GM12801 (cell line): ENCODE measurements around the gene MDN1.

ENCODE experiments used
- CTCF ChIP-seq: IDR thresholded peaks from one replicate; pipeline ENCODE4 v1.5.1; 2011; ENCODE audit warnings: control low read depth; ENCODE audit not compliant: insufficient read length; ENCODE audit errors: extremely low read depth

MDN1 gene

GRCh38 chr6:89853068-89853467 lies 33.5 kb upstream of the MDN1 start:
- no peak for TF ChIP-seq CTCF

- TF ChIP-seq CTCF: no peak
These were observed 23.5 kb upstream of the MDN1 start for GRCh38 chr6:89843070-89843469.

- no peak for TF ChIP-seq CTCF
These were observed 22.6 kb upstream of the MDN1 start for GRCh38 chr6:89842228-89842627.

- TF ChIP-seq CTCF: no peak
These were observed 20.9 kb upstream of the MDN1 start for GRCh38 chr6:89840538-89840937.

GRCh38 chr6:89836639-89837222 lies 17.1 kb upstream of the MDN1 start:
- TF ChIP-seq CTCF: no peak

- TF ChIP-seq CTCF: no peak
These were observed 15.5 kb upstream of the MDN1 start for GRCh38 chr6:89834884-89835792.

GRCh38 chr6:89830170-89830809 lies 10.7 kb upstream of the MDN1 start:
- TF ChIP-seq CTCF: no peak
